ENCODE results near the gene OCA2.

OCA2 gene

GRCh38 chr15:27884726-27885125 lies 214.4 kb downstream of the OCA2 start:
- H3K27ac ChIP-seq, result no peak overlapping the region
- ChIA-PET POLR2A (ENCODE audit: low non-redundant PET) (no interaction called here), CTCF (no interaction called here)
- no peak for TF ChIP-seq CTCF (conservative IDR thresholded peaks at IDR 0.05; ENCODE audit: low read depth)
- DNase-seq (ENCODE audit: low spot score), result no peak

- ChIA-PET CTCF (no interaction called here), POLR2A (ENCODE audit: low non-redundant PET) (no interaction called here)
- DNase-seq (ENCODE audit: low spot score), result no peak
- no peak for TF ChIP-seq CTCF (conservative IDR thresholded peaks at IDR 0.05; ENCODE audit: low read depth)
- no peak overlapping the region for H3K27ac ChIP-seq
Measured at GRCh38 chr15:27878841-27879240, 220.3 kb downstream of the OCA2 start.

- no peak for TF ChIP-seq CTCF (conservative IDR thresholded peaks at IDR 0.05; ENCODE audit: low read depth)
- CTCF ChIA-PET, result no interaction called here
- no peak for DNase-seq (ENCODE audit: low spot score)
- no peak overlapping the region for H3K27ac ChIP-seq
- POLR2A ChIA-PET (ENCODE audit: low non-redundant PET), result no interaction called here
Measured at GRCh38 chr15:27873828-27874227, 225.3 kb downstream of the OCA2 start.

- DNase-seq (ENCODE audit: low spot score), result no peak
- ChIA-PET CTCF (no interaction called here), POLR2A (ENCODE audit: low non-redundant PET) (no interaction called here)
- H3K27ac ChIP-seq, result no peak overlapping the region
- TF ChIP-seq CTCF (conservative IDR thresholded peaks at IDR 0.05; ENCODE audit: low read depth), result no peak
Measured at GRCh38 chr15:27873039-27873438, 226.1 kb downstream of the OCA2 start.

GRCh38 chr15:27872355-27872754 lies 226.8 kb downstream of the OCA2 start:
- TF ChIP-seq CTCF (conservative IDR thresholded peaks at IDR 0.05; ENCODE audit: low read depth), result no peak
- CTCF ChIA-PET, result no interaction called here

GRCh38 chr15:27871902-27872260 lies 227.2 kb downstream of the OCA2 start:
- ChIA-PET POLR2A (ENCODE audit: low non-redundant PET) (no interaction called here), CTCF (no interaction called here)

More at GRCh38 chr15:27872355-27872754, 226.8 kb downstream of the OCA2 start:
- no peak overlapping the region for H3K27ac ChIP-seq
- DNase-seq (ENCODE audit: low spot score), result no peak
- POLR2A ChIA-PET (ENCODE audit: low non-redundant PET), result no interaction called here

More at GRCh38 chr15:27871902-27872260, 227.2 kb downstream of the OCA2 start:
- H3K27ac ChIP-seq, result no peak overlapping the region
- no peak for TF ChIP-seq CTCF (conservative IDR thresholded peaks at IDR 0.05; ENCODE audit: low read depth)
- no peak for DNase-seq (ENCODE audit: low spot score)

Data from RWPE1 (cell line).